ENCODE data around the gene SLC35B1. TPM values are rescaled to one million over a fixed set of nuclear protein-coding genes. Genes with fewer than 3 reads are reported as not detected.
A peak's percentile ranks its signal among the peaks of the same experiment; 100 is the strongest.

SLC35B1 gene
- total and polyA plus RNA-seq, 2 of the 4 experiments (the other 2 are of a cell fraction), result 66.4 to 86.2 TPM

GRCh38 chr17:49739641-49740271 lies 32.0 kb upstream of the SLC35B1 start:
- Histone ChIP-seq H2AK5ac (ENCODE audit: low read depth, low read length) (no peak overlapping the region), H2BK5ac (ENCODE audit: low read depth, low read length, poor library complexity, severe bottlenecking) (no peak overlapping the region), H2BK20ac (ENCODE audit: low read depth, low read length) (no peak overlapping the region), H3K27ac (ENCODE audit: insufficient read depth, low read length) (no peak overlapping the region), H4K5ac (ENCODE audit: low read depth, low read length) (no peak overlapping the region), H3K9ac (ENCODE audit: low read depth, low read length) (no peak overlapping the region), H3K4ac (ENCODE audit: low read depth, low read length) (no peak overlapping the region), H3K4me3 (ENCODE audit: insufficient read depth, low read depth, low read length) (no peak overlapping the region), H3K4me1 (ENCODE audit: control insufficient read depth, insufficient read depth, low read length) (peaks cover 4% of the 10 kb centered on the region), H3K56ac (ENCODE audit: extremely low read depth, insufficient read depth, low read length) (no peak overlapping the region), H4K91ac (ENCODE audit: insufficient read depth, low read depth, low read length) (no peak overlapping the region), H3K23ac (ENCODE audit: low read depth, low read length) (no peak overlapping the region), H3K79me1 (ENCODE audit: low read depth in 1 of 2, low read length in 2 of 2) (no peaks in the 10 kb centered on the region), H3K9me3 (ENCODE audit: control insufficient read depth, insufficient read depth, low read length) (no peaks in the 10 kb centered on the region), H3K9me1 (ENCODE audit: insufficient read depth, low read length) (no peaks in the 10 kb centered on the region), H2AK9ac (replicated peaks; ENCODE audit: low read depth, low read length, poor library complexity) (no peak overlapping the region), H3K36me3 (ENCODE audit: control insufficient read depth, insufficient read depth, low read length) (no peaks in the 10 kb centered on the region), H3K14ac (replicated peaks; ENCODE audit: low read depth, low read length) (no peak overlapping the region), H2BK15ac (ENCODE audit: low read depth, low read length) (no peak overlapping the region), H4K20me1 (ENCODE audit: insufficient read depth, low read length) (no peaks in the 10 kb centered on the region), H4K8ac (ENCODE audit: low read depth in 2 of 2, low read length in 2 of 2) (no peak overlapping the region), H2BK120ac (ENCODE audit: low read depth, low read length) (no peak overlapping the region), H3K18ac (ENCODE audit: low read depth, low read length) (no peak overlapping the region), H2AFZ (replicated peaks; ENCODE audit: low read length, poor library complexity) (no peak overlapping the region), H3K27me3 (ENCODE audit: control insufficient read depth, insufficient read depth, low read length) (peaks cover 10% of the 10 kb centered on the region), H3K4me2 (ENCODE audit: low read depth, low read length) (no peak overlapping the region)
- DNase-seq (peak; percentile 16), ATAC-seq (ENCODE audit: low read depth) (no peak)
- BruUV-seq (replicated peaks), result no TSS peak
- dilution Hi-C loops (cut with HindIII; ENCODE audit: low sequenced_read_pairs, unreplicated experiment) (no loop called here), intact Hi-C loops (cut with micrococcal nuclease) (no loop called here), in situ Hi-C loops (cut with MboI; ENCODE audit: low sequenced_read_pairs) (no loop called here)
- CTCF ChIA-PET, result no interaction called here
- WGBS, 2 experiments (ENCODE audit: extremely low coverage in 2 of 2, insufficient read length in 1 of 2), result 100% methylated on average over 1 of the region's 7 CpGs; no CpG with 5 or more reads in 1 of the 2 experiments
- no peak for TF ChIP-seq RCOR1 (IDR thresholded peaks at IDR 0.05; ENCODE audit: insufficient replicate concordance, low read length)
- TF ChIP-seq NFE2L2 (IDR thresholded peaks at IDR 0.05; ENCODE audit: low read depth, low read length), result no peak
- TF ChIP-seq BHLHE40 (IDR thresholded peaks at IDR 0.05; ENCODE audit: low read depth, low read length), result no peak
- TF ChIP-seq MAZ (IDR thresholded peaks at IDR 0.05; ENCODE audit: borderline replicate concordance, low read depth, low read length), result no peak
- TF ChIP-seq RFX5 (IDR thresholded peaks at IDR 0.05; ENCODE audit: low read depth, low read length), result no peak
- TF ChIP-seq, protein P1, sequence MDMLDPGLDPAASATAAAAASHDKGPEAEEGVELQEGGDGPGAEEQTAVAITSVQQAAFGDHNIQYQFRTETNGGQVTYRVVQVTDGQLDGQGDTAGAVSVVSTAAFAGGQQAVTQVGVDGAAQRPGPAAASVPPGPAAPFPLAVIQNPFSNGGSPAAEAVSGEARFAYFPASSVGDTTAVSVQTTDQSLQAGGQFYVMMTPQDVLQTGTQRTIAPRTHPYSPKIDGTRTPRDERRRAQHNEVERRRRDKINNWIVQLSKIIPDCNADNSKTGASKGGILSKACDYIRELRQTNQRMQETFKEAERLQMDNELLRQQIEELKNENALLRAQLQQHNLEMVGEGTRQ (IDR thresholded peaks at IDR 0.05; ENCODE audit: low read depth, low read length), result no peak
- TF ChIP-seq RAD21 (IDR thresholded peaks at IDR 0.05; ENCODE audit: low read length), result no peak
- TF ChIP-seq CHD1 (IDR thresholded peaks at IDR 0.05; ENCODE audit: low read depth, low read length), result no peak
- TF ChIP-seq CEBPB (IDR thresholded peaks at IDR 0.05; ENCODE audit: low read depth, low read length), result no peak
- TF ChIP-seq MAFK (IDR thresholded peaks at IDR 0.05; ENCODE audit: low read depth, low read length), result no peak
- TF ChIP-seq SMC3 (IDR thresholded peaks at IDR 0.05; ENCODE audit: low read depth, low read length), result no peak
- TF ChIP-seq, protein P2, sequence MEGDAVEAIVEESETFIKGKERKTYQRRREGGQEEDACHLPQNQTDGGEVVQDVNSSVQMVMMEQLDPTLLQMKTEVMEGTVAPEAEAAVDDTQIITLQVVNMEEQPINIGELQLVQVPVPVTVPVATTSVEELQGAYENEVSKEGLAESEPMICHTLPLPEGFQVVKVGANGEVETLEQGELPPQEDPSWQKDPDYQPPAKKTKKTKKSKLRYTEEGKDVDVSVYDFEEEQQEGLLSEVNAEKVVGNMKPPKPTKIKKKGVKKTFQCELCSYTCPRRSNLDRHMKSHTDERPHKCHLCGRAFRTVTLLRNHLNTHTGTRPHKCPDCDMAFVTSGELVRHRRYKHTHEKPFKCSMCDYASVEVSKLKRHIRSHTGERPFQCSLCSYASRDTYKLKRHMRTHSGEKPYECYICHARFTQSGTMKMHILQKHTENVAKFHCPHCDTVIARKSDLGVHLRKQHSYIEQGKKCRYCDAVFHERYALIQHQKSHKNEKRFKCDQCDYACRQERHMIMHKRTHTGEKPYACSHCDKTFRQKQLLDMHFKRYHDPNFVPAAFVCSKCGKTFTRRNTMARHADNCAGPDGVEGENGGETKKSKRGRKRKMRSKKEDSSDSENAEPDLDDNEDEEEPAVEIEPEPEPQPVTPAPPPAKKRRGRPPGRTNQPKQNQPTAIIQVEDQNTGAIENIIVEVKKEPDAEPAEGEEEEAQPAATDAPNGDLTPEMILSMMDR (conservative IDR thresholded peaks at IDR 0.05; ENCODE audit: low read depth, low read length), result no peak
- POLR2A ChIA-PET (ENCODE audit: unreplicated experiment), result no interaction called here
